GM21825 (cell line): ENCODE measurements around the gene CNIH3.

ENCODE experiments used
- ATAC-seq: cut with Tn5 transposase; IDR thresholded peaks from one replicate; pipeline ENCODE4 v1.9.1; 2021; ENCODE audit warnings: mild to moderate bottlenecking, moderate library complexity; ENCODE audit not compliant: unreplicated experiment

CNIH3 gene

DNA sequence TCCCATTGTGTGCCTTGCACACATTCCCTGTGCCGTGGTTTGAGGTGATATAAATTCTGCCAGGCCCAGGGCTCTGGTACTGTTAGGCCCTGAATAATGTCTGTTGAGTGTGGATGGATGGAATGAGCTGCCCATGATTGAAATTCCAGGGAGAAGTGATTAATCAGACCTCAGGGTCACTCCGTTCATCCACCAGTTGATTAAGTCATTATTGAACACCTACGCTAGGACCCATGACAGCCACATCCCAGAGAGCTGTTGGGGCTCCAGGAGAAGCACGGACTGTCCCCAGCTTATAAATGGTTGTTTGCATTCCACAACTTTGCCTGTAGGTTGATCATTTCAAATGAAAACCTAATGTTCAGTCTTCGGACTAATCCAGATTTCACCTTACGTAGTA, 98.4 kb downstream of the CNIH3 start:
- ATAC-seq: no peak

DNA sequence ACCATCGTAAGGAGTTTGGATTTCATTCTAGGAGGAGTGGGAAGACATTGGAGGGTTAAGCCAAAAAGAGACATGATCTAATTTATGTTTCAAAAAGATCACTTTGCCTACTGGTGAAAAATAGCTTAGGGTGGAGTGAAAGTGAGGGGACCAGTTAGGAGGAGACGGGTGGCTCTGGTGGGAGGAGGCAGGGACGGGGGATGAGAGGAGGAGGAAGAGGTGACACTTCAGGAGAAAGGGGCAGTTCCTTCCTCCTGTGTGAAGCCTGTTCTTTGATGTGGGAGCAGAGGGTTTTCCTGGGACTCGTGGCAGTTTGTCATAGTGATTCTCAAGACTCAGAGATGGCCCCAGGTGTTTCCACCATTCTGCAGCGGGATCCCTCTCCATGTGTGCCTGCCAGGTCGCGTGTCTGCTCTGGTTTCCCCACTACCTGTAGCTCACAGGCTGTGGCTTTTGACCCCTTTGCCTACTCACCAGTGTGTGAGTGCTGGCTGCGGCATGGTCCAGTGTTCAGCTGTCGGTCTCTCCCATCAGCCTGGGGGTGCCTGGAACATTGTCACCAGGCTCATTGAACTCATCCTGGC, 102.4 kb downstream of the CNIH3 start:
- ATAC-seq: no peak

DNA sequence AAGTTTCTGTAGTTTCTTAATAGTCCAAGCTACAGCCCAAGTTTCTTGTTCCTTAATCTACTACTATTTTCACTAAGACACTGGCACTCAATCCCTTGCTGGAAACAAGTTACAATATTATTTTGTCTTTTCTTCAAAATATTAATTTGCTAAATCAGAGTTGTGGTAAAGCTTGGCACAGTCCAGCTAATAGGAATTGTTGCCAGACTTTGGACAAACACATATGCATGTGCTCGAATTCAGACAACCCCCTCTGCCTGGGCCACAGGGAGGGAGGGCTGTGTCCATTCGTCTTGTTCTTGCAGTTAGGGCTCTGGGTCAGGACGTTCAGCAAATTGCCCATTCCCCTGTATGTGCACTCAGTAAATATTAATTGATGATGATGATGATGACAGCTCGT, 103.6 kb downstream of the CNIH3 start:
- ATAC-seq: no peak

DNA sequence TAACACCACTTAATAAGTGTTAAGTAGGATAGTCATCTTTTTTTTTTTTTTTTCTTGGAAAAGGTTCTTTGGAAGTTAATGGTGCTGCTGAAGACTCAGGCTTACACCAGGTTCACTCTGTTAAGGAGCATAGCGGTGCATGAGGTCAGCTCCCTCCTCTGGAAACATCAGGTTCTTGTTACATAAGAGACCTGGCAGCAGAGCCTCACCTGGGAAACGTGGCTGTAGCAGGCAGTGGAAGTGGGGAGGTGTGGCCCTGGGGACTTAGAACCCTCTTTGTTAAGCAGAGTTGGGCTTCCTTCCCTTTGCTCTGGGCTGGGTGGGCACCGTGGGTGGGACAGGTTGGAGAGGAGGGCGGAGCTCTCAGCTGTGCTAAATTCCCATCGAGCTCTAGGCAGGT, 104.1 kb downstream of the CNIH3 start:
- no peak for ATAC-seq

DNA sequence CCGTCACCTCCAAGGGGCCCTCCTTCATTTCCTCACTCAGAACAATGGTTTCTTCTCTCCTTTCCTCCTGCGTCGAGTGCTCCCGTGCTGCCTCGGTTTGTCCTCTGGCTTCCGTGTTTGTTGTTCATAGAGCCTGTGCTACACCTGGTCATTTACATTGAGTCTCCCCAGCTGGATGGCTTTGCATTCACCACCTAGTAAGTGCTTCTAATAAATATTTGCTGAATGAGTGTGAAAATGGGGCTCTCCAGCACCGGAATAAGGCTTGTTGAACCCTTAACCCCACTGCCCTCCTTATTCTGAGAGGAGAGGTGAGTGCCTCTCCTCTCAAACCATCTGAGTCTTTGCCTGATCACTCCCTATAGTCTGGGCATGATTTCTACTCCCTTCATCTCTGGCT, 104.9 kb downstream of the CNIH3 start:
- ATAC-seq: no peak

DNA sequence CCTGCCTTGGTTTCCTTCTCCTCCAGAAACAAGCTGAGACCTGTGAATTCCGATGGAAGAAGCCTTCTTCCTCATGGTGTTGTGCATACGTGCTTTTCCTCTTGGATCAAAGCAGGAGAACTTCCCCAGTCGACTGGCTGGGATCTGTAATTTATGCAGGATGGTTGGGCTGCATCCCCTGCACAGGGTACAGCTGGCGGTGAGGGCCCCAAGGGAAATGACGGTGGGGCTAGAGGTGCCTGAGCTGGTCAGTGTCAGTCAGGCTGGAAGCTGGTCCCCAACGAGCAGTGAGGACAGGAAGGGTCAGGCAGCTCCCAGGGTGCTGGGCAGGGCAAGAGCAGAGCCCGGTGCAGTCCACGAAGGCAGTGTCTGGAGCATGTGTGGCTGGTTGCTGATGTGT, 106.7 kb downstream of the CNIH3 start:
- ATAC-seq: no peak

DNA sequence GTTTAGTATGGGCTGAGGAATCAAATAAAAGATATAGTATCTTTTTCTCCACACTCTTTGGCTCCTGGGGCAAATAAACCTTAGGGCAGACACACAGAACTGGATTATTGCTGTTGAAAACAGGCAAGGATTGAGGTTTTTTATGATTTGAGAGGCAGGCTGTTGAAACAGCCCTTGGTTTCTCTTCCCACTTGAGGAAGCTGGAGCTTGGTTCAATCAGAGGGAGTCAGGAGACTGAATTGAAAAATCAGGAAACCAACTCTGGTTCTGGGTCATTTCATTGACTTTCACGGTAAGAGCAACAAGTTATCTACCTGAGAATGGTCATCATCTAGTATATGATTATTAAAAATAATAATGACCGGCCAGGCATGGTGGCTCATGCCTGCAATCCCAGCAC, 108.4 kb downstream of the CNIH3 start:
- ATAC-seq: no peak

DNA sequence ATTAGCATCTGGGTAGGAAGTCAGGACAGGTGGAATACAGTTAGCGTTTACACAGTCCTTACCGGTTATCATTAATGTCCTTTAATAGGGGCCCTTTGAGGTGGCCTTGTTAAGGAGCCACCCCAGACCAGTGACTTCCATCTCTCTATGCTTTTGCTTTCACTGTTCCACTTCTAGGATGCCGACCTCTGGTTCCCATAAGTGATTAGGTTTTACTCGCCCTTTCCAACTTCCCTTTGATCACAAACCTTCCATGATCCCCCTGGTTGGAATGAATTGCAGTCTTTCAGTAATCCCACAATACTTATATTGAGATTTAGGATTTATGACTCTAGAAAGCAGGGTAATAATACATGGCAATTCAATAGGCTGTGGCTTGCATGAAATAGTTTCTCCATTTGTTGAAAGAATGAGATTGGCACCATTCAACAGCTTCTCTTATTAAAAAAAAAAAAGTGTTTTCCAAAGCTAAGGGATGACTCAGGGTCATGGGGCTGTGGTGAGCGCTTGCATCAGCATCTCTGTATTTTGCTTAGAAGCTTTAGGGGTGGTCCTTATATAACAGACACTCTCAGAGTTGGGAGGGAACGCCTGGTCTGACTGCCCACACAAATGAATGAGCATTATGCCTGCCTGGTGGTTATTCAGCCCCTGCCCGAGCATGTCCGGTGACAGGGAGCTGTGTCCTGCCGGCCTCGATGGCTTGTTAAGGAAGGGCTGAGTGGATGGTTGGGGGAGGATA, 110.5 kb downstream of the CNIH3 start:
- ATAC-seq: no peak

DNA sequence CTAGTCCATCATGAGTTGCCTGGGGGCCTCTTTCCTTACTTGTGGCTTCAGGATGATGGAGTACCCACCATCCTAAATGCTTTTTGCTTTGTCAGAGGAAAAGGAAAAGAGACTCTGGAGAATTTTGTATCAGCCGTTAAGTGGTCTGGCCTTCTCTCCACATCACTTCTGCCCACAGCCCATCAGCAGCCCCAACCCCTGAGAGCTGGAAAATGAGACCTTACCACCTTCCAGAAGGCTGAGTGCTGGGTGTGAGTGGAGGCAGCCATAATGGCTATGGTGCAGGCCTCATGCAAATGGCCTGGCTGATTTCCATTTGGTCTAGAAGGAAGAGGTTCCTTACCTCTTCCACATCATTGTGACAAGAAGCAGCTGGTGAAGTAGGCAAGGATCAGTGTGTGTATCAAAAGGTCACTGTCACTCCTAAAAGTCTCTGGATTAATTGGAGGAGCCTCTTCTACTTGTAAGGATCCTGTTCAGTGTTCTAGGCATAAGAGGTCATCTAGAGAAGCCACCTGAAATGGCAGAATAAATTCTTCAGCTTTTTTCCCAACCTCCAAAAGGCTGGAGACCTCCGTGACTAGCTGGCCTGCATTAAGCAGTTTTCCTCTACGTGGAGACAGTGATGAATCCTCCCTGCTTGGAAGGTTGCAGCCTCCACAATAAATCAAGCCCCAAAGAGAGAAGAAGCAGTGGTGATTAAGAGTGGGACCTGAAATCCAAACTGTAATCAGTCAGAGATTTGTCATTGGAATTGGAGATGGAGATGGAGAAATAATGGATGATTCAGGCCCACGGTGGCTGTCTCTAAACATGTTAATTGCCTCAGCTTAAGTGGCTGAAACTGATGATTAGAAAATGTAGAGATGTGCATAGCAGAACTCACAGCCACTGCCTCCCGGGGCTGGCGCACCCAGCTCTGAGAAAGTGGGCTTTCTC, 111.5 kb downstream of the CNIH3 start:
- ATAC-seq: no peak

DNA sequence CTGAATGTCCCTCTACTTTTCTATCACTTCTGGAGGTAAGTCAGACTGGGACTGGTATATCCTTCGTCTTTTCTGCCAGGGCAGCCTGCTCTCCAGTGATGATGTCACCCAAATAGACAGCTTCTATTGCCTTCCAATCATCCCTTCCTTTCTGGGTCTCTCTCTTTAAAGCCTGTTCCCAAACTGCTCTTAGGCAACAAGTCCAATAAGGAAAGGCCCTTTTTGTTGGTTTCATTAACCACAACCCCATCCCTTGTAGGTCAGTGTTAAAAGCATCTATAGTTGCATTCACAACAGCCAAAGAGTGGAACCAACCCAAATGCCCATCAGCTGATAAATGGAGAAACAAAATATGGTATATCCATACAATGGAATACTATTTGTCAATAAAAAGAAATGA, 114.4 kb downstream of the CNIH3 start:
- ATAC-seq: no peak

DNA sequence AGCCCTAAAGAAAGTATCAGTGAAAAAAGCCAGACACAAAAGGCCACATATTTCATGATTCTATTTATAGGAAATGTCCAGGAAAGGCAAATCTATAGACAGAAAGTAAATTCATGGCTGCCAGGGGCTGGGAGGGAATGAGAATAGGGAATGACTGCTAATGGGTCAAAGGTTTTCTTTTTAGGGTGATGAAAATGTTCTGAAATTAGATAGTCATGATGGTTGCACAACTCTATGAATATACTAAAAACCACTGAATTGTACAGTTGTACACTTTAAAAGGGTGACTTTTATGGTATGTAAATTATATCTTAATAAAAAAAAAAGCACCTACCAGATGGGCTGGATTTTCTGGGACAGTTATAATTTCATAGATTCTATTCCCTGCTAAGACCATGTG, 114.8 kb downstream of the CNIH3 start:
- no peak for ATAC-seq

DNA sequence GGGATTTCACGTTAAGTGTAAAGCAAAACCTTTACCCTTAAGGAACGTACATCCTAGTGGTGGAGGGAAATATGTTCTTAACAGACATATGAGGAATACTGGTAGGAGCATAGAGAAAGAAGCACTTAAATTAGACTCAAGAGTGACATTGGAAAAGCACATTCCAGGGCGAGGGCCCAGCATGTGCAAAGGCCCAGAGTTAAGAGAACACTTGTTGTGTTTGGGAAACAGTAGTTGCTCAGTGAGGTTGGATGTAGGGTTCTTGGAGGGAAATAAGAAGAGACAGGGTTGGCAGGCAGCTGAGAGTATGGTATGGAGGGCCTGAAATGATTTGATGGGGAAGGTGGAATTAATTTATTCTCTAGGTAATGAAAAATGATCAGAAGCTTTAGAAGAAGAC, 115.5 kb downstream of the CNIH3 start:
- no peak for ATAC-seq

DNA sequence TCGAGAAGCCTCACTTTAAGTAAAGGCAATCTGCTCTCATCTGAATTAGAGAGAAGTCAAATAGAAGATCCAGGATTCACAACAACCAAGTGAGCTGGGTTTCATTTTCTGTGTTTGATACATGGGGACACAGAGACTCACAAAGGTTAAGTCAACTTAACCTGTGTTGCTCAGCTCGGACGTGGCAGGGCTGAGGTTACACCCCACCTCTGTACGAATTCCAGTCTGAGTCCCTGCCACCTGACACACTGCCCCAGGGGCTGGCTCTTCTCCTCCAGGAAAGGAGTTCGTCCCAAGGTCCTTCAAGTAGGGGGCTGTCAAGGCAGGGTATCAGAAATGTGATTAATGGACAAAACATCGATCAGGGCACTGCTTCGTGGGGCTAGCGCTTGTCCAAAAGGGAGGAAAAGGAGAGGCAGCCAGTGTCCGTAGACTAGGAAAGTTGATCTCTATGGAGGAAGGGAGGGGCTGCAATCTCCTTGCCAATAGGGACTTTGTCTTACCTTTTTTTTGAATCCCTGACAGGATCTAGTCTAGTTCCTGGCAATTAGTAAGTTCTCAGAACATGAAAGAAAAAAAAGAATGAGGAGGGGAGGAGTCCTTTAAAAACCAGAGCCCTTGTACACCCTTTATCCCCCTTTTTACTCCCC, 116.4 kb downstream of the CNIH3 start:
- no peak for ATAC-seq

DNA sequence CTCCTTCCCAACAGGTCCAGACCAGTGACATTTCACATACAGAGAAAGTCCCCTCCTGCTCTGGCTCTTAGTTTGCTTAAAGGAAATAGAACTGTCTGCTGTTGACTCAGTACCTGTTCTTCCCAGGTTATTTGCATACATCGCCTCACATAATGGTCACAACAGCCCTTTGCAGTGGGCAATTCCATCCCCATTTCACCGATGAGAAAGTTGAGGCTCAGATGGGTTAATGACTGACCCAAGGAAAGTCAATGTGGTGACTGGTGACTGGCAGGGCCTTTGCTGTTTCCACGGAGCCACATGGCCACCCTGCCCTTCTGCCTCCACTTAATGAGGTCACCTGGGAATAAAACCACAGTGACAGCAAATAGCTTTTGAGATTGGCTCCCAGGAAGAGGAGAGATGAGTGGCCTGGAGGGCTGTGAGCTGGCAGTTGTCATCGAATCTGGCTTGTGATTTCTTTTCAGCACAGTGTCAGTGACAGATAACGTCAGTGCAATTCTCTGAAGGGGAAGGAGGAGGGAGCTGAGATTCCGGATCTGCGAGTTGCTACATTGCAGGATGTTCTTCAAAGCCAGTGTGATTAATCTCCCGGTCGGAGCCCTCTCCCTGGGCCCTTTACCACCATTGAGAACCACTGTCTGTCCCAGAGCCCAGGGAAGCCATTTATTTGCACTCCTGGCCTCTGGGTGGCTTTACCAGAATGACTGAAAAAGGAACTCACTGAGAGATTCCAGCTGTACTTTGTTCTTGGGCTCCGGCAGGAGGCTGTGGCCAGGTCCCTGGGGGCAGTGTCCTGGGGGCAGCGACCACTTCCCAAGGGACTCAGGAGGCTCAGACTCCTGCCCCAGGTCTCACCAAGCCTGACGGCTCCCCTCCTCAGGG, 117.2 kb downstream of the CNIH3 start:
- ATAC-seq: peak; percentile 59

DNA sequence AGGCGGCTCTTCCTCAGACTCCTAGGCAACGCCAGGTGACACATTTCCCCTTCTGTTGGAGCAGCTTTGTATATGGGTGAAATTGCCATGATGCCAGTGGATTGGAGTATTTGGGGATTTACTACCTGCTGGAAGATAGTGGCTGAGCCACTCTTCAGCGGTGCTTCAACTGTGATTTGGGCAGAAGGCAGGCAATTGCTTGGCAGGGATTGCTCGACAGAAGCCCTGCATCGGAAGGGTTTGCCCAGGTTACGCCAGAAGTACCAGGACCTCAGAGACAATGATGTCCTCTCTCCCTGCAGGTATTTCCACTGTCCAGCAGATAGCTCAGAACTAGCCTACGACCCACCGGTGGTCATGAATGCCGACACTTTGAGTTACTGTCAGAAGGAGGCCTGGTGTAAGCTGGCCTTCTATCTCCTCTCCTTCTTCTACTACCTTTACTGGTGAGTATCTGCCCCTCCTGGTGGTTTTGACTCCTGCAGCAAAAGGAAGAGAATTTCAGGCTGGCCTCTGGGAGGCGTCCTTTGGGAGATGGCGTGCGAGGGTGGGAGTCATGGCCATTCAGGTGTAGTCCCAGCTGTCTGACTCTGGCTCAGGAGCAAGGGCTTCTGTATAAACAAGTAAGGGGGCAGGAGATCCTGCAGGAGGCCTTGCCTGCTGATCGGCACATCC, 118.3 kb downstream of the CNIH3 start:
- no peak for ATAC-seq

DNA sequence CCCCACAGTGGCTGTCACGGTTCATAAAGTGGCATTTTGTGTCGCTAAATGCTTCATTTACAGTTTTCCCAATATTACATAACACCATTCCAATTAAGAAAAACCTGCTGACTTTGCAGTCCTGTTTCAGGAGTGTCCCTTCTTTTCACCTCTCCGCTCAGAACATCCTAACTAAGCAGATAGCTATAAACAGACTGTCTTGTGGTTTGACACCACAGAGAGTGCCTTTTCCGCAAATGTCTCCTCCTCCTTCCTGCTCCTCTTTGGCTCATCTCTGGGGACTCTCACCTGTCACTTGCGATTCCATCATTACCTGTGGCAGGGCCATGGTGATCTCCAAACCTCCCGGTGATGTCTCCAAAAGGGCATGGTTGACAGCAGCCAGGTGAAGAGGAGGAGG, 119.0 kb downstream of the CNIH3 start:
- ATAC-seq: no peak

DNA sequence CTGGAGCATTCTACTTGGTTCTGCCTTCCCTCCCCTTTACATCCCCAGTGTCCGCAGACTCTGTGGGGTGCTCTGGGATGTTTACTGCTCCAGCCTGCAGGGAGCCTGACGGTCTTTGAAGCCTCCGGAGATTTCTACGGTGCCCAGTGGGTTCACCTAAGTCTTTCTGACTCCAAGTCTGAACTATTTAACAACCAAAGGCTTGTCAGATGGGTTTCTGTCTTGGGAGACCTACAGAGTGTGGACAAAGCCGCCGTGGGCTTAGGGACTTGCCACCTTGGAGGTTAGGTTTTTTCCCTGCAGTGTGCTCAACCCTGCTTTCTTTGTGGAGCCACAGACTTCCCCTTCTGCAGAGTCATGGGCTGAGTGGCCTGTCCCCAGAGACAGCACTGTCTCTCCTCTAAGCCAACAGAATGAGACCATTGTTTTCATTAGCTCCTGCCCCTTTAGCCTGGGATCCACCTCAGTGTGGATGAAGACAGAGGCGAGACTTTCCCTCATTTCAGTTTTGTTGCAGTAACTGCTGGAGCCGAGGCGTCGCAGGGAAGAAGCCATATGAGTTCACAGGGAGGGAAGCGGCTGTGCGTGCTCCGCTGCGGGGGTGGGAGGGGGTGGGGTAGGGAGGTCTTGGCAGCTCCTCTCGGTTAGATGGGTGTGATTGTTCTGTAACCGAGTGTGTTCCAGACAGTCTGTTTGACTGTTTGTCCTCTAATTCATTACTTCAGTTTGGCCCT, 120.7 kb downstream of the CNIH3 start:
- peak; percentile 63 for ATAC-seq

DNA sequence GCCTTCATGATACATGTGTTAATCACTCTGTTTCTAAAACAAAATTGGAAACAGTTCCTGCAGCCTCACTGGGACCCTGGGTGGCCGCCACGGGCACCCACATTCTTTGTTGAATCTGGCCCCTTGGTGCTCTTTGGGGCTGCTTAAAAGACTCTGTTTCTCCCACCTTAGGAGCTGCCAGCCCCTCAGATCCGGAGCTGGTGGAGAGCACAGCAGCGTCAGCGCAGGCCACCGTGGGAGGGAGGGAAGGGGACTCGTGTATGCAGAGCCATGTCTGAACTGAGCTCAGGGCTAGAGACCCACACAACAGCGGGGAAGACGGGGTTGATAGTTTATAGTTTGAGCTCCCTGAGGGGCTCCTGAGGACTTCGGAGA, 121.2 kb downstream of the CNIH3 start:
- ATAC-seq: no peak

DNA sequence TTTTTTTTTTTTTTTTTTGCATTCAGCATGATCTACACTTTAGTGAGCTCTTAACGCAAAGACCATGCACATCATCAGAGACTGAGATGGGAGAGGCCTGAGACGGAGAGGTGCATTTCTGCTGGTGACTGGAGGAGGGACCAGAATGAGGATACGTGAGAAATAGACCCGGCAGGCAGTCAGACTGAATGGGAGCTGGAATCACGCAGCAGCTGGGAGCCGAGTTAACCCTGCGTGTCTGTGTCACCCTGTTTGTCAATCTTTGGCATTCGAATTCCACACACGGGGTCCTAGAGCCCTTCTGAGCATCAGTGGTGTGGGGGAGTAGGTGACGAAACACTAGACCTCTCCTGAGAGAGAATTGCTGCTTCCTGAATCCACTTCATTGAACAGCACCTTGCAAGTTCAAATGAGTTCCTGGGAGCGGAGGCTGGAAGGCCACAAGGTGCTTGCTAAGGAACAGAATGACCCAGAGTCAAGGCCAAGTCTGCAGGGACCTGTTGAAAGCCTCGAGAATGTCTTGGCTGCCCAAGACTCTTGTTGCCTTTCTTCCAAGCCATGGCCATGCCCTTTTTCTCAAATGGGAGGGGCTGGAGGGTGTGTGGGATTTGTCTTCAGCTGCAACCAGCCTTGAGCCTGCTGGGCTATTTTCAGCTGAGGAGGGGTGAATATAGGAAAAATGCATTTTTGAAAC, 123.3 kb downstream of the CNIH3 start:
- ATAC-seq: no peak
